Stimulated activated CD8-positive, alpha-beta memory T cell treated with anti-CD3 and anti-CD28 coated beads, Interleukin-7, amount 100 ng/mL, for 4 hours (primary cell): ENCODE measurements around the gene EXOSC10.
"Not testable (repeated sequence)": the region's sequence is repeated elsewhere in the genome, so short reads cannot be mapped to it uniquely, and the experiment has no call there.

Experiments used
- DNase-seq, 2 donors: peaks; one replicate each; pipeline ENCODE4 v3.0.0-alpha.2; 2020; ENCODE audit warnings: low read depth in 2 of 2

Gene EXOSC10

DNA sequence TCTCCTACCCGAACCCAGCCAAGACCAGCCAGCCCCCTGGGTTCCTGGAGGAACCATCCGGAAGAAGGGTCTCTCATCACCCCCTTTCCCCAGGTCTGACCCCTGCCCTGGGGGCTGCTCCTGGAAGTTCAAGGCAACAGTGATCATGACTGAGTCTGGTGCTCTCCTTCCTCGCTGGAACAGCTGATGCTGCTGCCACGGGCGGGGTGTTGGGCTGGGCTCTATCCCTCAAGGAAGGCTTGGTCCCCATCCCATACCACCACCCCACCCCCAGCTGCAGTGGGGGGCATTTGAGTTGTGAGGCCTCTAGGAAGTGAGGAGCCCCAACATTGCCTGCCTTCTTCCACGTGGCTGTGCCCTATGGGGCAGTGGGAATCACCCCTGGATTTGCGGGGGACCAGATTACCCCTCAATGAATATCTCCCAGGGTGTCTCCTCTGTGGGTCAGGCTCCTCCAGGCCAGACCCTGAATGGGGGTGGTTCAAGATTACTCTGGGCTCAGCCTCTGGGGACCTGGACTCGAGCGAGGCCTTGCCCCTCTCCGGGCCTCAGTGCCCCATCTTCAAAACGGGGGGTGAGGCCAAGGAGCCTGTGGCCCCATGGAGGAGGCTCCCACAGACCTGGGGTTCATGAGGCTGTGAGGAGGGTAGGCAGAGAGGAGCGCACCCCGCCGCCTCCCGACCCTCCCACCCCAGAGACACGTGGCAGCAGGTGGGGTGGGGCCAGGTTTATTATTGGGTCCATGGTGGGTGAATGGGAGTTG, 55.4 kb downstream of the EXOSC10 start:
- no peak for DNase-seq

DNA sequence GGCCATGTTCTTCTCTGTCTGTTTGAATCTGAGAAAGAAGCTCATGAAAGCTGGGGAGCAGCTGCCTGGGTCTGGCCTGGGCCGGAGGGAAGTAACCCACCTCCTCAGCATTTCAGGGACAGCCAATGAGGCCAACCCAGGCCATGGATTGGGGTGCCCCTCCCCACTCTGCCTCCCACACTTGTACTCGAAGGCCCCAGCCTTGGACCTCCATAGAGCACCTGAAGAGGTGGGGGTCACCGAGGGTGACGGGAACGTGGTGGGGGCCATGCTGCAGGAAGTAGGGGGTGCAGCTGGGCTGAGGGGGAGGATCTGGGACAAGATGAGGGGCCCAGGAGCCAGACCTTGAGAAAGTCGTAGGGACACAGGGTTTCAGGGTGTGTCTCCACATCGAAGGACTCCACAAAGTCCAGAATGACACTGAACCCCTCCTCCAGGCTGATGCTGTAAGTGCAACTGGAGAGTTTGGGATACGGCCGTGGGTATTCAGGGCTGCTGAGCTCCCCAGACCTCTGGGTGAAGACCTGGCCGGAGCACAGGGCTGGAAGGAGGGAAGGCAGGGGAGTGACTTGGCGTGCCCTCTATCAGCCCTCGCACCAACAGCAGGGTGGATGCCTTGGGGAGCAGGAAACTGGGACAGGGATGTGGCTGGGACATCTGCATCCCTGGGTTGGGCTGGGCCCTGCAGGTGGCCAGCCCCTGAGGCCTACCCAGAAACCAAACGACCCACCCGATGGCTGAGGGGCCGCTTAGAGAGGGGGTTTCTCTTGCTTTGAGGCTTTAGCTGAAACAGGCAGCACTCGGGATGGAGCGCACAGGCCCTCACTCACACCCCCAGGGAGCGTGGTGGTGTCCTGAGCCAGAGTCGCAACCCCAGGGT, 56.4 kb downstream of the EXOSC10 start:
- DNase-seq, result no peak

DNA sequence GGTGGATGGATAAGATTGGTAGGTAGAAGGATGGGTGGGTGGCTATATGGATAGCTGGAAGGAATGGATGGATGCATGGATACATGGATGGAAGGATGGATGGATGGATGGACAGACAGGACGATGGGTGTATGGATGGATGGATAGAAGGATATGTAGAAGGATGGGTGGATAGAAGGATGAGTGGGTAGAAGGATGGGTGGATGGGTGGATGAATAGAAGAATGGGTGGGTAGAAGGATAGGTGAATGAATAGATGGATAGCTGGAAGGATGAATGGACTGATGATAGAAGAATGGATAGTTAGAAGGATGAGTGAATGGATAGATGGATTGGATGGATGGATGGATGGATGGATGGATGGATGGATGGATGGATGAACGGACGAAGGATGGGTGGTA, 57.6 kb downstream of the EXOSC10 start:
- DNase-seq, result no peak

- DNase-seq, result no peak
Measured at GRCh38 chr1:11041048-11041447, 58.6 kb downstream of the EXOSC10 start.

- not testable (repeated sequence) for DNase-seq
Measured at GRCh38 chr1:11040105-11040429, 59.6 kb downstream of the EXOSC10 start.

GRCh38 chr1:11039351-11040104, 60.1 kb downstream of the EXOSC10 start:
- DNase-seq, result no peak

DNA sequence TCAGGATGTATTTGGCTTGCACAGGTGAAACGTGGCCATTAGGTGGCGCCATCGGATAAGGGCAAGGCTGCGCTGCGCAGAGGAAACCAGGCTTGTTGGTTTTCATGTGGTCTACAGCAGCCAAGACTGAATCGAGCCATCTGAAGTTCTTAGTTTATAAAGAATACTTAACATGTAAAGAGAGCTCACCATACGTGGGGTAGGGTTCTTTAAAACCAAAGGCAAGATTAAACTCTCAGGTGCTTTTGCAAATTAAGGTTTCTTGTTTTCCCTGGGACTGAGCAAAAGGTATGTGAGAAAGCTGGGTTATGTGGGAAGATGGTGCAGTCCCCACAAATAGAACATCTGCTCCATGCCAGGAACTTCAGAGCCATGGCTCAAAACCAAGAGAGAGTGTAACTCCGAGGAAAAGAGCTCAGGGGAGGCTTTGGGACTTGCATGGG, 61.9 kb downstream of the EXOSC10 start:
- DNase-seq, result peak; percentile 74 to 83

- not testable (repeated sequence) for DNase-seq
Measured at GRCh38 chr1:11037019-11037739, 62.5 kb downstream of the EXOSC10 start.

DNA sequence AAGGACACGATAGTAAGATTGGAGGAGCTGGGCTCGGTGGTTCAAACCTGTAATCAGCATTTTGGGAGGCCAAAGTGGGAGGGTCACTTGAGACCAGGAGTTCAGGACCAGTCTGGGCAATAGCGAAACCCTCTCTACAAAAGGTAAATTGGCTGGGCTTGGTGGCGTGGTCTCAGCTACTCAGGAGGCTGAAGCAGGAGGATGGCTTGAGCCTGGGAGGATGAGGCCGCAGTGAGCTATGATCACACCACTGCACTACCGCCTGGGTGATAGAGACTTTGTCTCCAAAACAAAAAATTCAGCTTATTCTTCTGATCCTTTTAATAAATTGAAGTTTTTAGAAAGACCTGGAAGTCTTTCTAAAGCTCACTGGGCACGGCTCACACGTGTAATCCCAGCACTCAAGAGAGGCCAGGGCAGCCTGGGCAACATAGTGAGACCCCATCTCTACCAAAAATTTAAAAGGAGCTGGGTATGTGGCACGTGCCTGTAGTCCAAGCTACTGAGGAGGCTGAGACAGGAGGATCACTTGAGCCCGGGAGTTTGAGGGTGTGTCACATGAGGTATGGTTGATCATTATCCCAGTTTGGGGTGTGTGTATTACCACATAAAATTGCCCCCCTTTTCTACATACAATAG, 67.9 kb downstream of the EXOSC10 start:
- DNase-seq, result no peak

- DNase-seq, result no peak
Measured at GRCh38 chr1:11030865-11031264, 68.8 kb downstream of the EXOSC10 start.

DNA sequence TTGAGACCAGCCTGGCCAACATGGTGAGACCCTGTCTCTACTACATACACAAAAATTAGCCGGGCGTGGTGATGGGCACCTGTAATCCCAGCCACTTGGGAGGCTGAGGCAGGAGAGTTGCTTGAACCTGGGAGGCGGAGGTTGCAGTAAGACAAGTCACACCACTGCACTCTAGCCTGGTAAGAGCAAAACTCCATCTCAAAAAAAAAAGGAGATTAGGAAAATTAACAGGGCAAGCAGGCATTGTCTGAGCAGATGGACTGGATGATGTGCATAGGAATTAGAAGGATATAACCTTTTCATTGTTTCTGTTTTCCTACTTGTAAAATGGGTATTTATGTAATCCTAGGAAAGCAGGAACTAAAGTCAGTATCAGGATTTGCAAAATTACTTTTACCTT, 71.7 kb downstream of the EXOSC10 start:
- DNase-seq, result no peak

GRCh38 chr1:11027316-11027715, 72.4 kb downstream of the EXOSC10 start:
- DNase-seq, result no peak

DNA sequence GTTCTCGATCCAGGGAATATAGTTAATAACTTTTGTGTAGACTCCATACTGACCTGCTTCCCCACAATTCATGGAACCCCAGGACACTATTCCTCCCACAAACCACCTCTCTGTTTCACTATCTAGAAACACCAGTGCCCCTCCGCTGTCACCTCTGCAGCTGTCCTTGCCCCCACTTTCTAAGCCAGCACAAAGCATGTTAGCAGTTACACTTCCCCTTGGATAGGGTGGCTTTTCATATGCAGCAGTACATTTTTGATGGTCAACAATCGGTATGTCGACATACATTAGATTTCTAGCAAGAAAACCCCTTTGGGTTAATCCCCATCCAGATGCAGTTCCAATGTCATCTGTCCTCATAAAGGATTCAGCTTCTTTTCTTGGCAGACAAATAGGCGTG, 72.8 kb downstream of the EXOSC10 start:
- no peak for DNase-seq

GRCh38 chr1:11026052-11026451, 73.6 kb downstream of the EXOSC10 start:
- no peak for DNase-seq

GRCh38 chr1:11025618-11026017, 74.1 kb downstream of the EXOSC10 start:
- DNase-seq, result no peak

DNA sequence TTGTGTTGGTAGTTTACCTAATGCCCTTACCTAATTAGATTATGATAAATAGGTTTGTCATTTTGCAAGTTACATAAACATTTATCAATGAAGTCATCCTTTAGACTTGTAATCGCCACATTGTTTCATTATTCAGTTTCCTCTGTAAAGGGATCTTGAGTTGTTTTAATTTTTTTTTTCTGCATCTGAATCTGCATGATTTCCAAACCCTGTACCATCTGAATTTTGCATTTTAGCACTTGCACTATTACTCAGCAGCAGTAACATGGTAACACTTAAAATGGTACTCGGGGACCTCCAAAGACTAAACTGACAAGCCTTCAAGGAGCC, 74.8 kb downstream of the EXOSC10 start:
- DNase-seq, result no peak

DNA sequence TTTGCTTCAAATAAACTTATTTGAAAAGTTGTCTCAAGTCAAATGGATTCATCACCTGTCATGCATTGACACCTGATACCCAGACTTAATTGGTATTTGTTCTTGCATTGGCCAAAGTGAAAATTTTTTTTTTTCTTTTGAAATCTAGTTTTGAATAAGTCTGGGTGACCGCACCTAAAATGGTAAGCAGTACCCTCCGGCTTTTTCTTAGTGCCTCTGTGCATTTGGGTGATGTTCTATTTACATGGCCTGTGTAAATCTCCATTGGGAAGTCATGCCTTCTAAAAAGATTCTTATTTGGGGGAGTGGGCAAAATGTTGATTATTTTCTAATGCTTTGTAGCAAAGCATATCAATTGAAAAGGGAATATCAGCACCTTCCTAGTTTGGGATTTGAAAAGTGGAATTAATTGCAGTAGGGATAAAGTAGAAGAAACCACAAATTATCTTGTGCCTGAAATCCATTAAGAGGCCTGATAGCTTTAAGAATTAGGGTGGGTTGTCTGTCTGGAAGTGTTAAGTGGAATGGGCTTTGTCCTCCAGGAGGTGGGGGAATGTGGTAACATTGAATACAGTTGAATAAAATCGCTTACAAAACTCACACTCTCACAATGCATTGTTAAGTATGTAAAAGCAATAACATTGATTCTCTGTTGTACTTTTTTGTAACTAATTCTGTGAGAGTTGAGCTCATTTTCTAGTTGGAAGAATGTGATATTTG, 75.4 kb downstream of the EXOSC10 start:
- no peak for DNase-seq

DNA sequence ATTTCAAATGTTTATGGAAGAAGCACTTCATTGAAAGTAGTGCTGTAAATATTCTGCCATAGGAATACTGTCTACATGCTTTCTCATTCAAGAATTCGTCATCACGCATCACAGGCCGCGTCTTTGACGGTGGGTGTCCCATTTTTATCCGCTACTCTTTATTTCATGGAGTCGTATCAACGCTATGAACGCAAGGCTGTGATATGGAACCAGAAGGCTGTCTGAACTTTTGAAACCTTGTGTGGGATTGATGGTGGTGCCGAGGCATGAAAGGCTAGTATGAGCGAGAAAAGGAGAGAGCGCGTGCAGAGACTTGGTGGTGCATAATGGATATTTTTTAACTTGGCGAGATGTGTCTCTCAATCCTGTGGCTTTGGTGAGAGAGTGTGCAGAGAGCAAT, 76.5 kb downstream of the EXOSC10 start:
- no peak for DNase-seq

GRCh38 chr1:11019971-11020370, 79.7 kb downstream of the EXOSC10 start:
- no peak for DNase-seq

DNA sequence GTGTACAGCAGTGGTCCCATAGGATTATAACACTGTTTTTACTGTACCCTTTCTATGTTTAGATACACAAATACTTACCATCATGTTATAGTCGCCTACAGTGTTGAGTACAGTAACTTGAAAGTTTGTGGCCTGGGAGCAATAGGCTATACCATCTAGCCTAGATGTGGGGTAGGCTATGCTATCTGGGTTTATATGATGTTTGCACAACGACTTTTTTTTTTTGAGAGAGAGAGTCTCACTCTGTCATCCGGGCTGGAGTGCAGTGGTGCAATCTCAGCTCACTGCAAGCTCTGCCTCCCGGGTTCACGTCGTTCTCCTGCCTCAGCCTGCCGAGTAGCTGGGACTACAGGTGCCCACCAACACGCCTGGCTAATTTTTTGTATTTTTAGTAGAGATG, 80.3 kb downstream of the EXOSC10 start:
- not testable (repeated sequence) for DNase-seq
